ENCODE data around the gene MC2R. TPM values are rescaled to one million over a fixed set of nuclear protein-coding genes. Genes with fewer than 3 reads are reported as not detected.

MC2R gene
- total RNA-seq, 1 experiment from 2014 or later, result 0.05 TPM

GRCh38 chr18:13915995-13916431, 677 bp upstream of the MC2R start:
- POLR2A ChIA-PET, result no interaction called here
- in situ Hi-C loops (cut with HindIII; ENCODE audit: low pct_unique_long_range_greater_than_20kb, low sequenced_read_pairs), result no loop called here

DNA sequence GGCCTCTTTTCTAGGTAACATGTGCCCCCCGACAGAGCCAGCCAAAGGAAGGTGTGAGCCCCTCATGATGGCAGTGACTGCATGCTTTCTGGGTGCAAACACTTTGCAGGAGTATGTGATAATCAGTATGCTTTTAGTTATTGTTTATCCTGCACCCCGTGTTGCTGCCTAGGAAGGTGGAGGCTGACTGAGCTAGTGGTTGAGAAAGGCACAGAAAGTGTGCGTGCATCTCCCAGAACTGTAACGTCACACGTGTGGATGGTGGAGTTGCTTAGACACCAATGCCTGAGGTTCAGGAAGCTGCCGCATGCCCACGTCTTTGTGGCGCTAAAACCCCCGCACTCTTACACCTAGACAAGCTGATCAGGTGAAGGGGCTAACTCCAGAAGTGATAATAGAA, 580 bp downstream of the MC2R start:
- intact Hi-C loops (cut with micrococcal nuclease; ENCODE audit: unreplicated experiment), result no loop called here
- ChIA-PET POLR2A (no interaction called here), CTCF (no interaction called here)
- TF ChIP-seq POLR2AphosphoS5 (IDR thresholded peaks at IDR 0.05; ENCODE audit: low read depth, low read length) (no peak), CTCF (IDR thresholded peaks at IDR 0.05) (no peak), TCF7L2 (IDR thresholded peaks at IDR 0.05; ENCODE audit: low read depth, low read length) (no peak), SIN3A (IDR thresholded peaks at IDR 0.05; ENCODE audit: borderline replicate concordance, insufficient read depth, low read depth, low read length) (no peak), REST (IDR thresholded peaks at IDR 0.05; ENCODE audit: insufficient read depth in 1 of 2, low read depth in 2 of 2, low read length in 1 of 2) (no peak)
- no peak for DNase-seq (ENCODE audit: low read depth, low spot score)
- in situ Hi-C loops (cut with HindIII; ENCODE audit: low pct_unique_long_range_greater_than_20kb, low sequenced_read_pairs), result no loop called here
- H3K4me3 ChIP-seq (ENCODE audit: low read depth in 2 of 2, low read length in 2 of 2), result no peak overlapping the region
- H3K4me1 ChIP-seq (ENCODE audit: control insufficient read depth, insufficient read depth, low read length), result no peaks in the 10 kb centered on the region
- H3K27me3 ChIP-seq (ENCODE audit: control insufficient read depth, insufficient read depth, low read length), result no peaks in the 10 kb centered on the region; the same call in 1 of the 2 replicates
- ATAC-seq, result no peak
- no peak overlapping the region for H3K27ac ChIP-seq (ENCODE audit: low read length)
- no peaks in the 10 kb centered on the region for H3K9me3 ChIP-seq (ENCODE audit: control insufficient read depth, insufficient read depth, low read depth, low read length)
- no peaks in the 10 kb centered on the region for H3K36me3 ChIP-seq (ENCODE audit: control insufficient read depth, insufficient read depth, low read length)
- BruUV-seq (replicated peaks), result no TSS peak

More at GRCh38 chr18:13915995-13916431, 677 bp upstream of the MC2R start:
- CTCF ChIA-PET, result no interaction called here
- H3K9me3 ChIP-seq (ENCODE audit: control insufficient read depth, insufficient read depth, low read depth, low read length), result no peaks in the 10 kb centered on the region
- H3K27ac ChIP-seq (ENCODE audit: low read length), result no peak overlapping the region
- H3K4me3 ChIP-seq (ENCODE audit: low read depth in 2 of 2, low read length in 2 of 2), result no peak overlapping the region
- ATAC-seq (no peak), DNase-seq (ENCODE audit: low read depth, low spot score) (no peak)
- no TSS peak for BruUV-seq (replicated peaks)
- intact Hi-C loops (cut with micrococcal nuclease; ENCODE audit: unreplicated experiment), result no loop called here
- no peaks in the 10 kb centered on the region for H3K36me3 ChIP-seq (ENCODE audit: control insufficient read depth, insufficient read depth, low read length)
- no peak for TF ChIP-seq POLR2AphosphoS5 (IDR thresholded peaks at IDR 0.05; ENCODE audit: low read depth, low read length)
- no peak for TF ChIP-seq SIN3A (IDR thresholded peaks at IDR 0.05; ENCODE audit: borderline replicate concordance, insufficient read depth, low read depth, low read length)
- TF ChIP-seq REST (IDR thresholded peaks at IDR 0.05; ENCODE audit: insufficient read depth in 1 of 2, low read depth in 2 of 2, low read length in 1 of 2), result no peak
- TF ChIP-seq CTCF (IDR thresholded peaks at IDR 0.05), result no peak
- TF ChIP-seq TCF7L2 (IDR thresholded peaks at IDR 0.05; ENCODE audit: low read depth, low read length), result no peak
- no peaks in the 10 kb centered on the region for H3K27me3 ChIP-seq (ENCODE audit: control insufficient read depth, insufficient read depth, low read length)
- H3K4me1 ChIP-seq (ENCODE audit: control insufficient read depth, insufficient read depth, low read length), result no peaks in the 10 kb centered on the region

Data from Panc1 (cell line).